ENCODE data around the gene IL17F.

IL17F gene

GRCh38 chr6:52233005-52233404 is 11.3 kb downstream of the IL17F start:
- no peak overlapping the region for H3K4me3 ChIP-seq (ENCODE audit: low read depth, low read length)
- TF ChIP-seq CTCF (IDR thresholded peaks at IDR 0.05; ENCODE audit: control insufficient read depth, extremely low read depth, insufficient read depth), result no peak
- no peak for DNase-seq (ENCODE audit: low read depth)

GRCh38 chr6:52231406-52232127 is 12.7 kb downstream of the IL17F start:
- H3K4me3 ChIP-seq (ENCODE audit: low read depth, low read length), result no peak overlapping the region
- TF ChIP-seq CTCF (IDR thresholded peaks at IDR 0.05; ENCODE audit: control insufficient read depth, extremely low read depth, insufficient read depth), result no peak
- DNase-seq (ENCODE audit: low read depth), result no peak

- TF ChIP-seq CTCF (IDR thresholded peaks at IDR 0.05; ENCODE audit: control insufficient read depth, extremely low read depth, insufficient read depth), result no peak
- no peak for DNase-seq (ENCODE audit: low read depth)
These were observed 13.6 kb downstream of the IL17F start for GRCh38 chr6:52230685-52231084.

GRCh38 chr6:52227495-52227894 is 16.8 kb downstream of the IL17F start:
- no peak overlapping the region for H3K4me3 ChIP-seq (ENCODE audit: low read depth, low read length)
- no peak for DNase-seq (ENCODE audit: low read depth)
- no peak for TF ChIP-seq CTCF (IDR thresholded peaks at IDR 0.05; ENCODE audit: control insufficient read depth, extremely low read depth, insufficient read depth)

More at GRCh38 chr6:52230685-52231084, 13.6 kb downstream of the IL17F start:
- no peak overlapping the region for H3K4me3 ChIP-seq (ENCODE audit: low read depth, low read length)

- DNase-seq (ENCODE audit: low read depth), result no peak
- TF ChIP-seq CTCF (IDR thresholded peaks at IDR 0.05; ENCODE audit: control insufficient read depth, extremely low read depth, insufficient read depth), result no peak
- H3K4me3 ChIP-seq (ENCODE audit: low read depth, low read length), result no peak overlapping the region
These were observed 23.0 kb downstream of the IL17F start for GRCh38 chr6:52221302-52221701.

- TF ChIP-seq CTCF (IDR thresholded peaks at IDR 0.05; ENCODE audit: control insufficient read depth, extremely low read depth, insufficient read depth), result no peak
These were observed 26.5 kb downstream of the IL17F start for GRCh38 chr6:52217761-52218160.

More at GRCh38 chr6:52217761-52218160, 26.5 kb downstream of the IL17F start:
- no peak overlapping the region for H3K4me3 ChIP-seq (ENCODE audit: low read depth, low read length)
- DNase-seq (ENCODE audit: low read depth), result no peak

Measured in LNCaP clone FGC (cell line).